Activated T-cell treated with anti-CD3 and anti-CD28 coated beads for 1 hour (primary cell): ENCODE data around the gene EXD3.

Source experiments
- DNase-seq: peaks from one replicate; pipeline ENCODE4 v3.0.0-alpha.2; 2020; ENCODE audit warnings: low read depth

The EXD3 gene

GRCh38 chr9:137365552-137366444, 57.2 kb downstream of the EXD3 start:
- DNase-seq: no peak

- DNase-seq: no peak
Measured at GRCh38 chr9:137365056-137365455, 57.9 kb downstream of the EXD3 start.

GRCh38 chr9:137359850-137360249, 63.1 kb downstream of the EXD3 start:
- DNase-seq: no peak

GRCh38 chr9:137358126-137358525, 64.8 kb downstream of the EXD3 start:
- no peak for DNase-seq

GRCh38 chr9:137357166-137357565, 65.8 kb downstream of the EXD3 start:
- no peak for DNase-seq

- DNase-seq: no peak
Measured at GRCh38 chr9:137355761-137356365, 67.1 kb downstream of the EXD3 start.

- no peak for DNase-seq
Measured at GRCh38 chr9:137354845-137355760, 67.9 kb downstream of the EXD3 start.

- no peak for DNase-seq
Measured at GRCh38 chr9:137354153-137354844, 68.7 kb downstream of the EXD3 start.

GRCh38 chr9:137353223-137354152, 69.5 kb downstream of the EXD3 start:
- no peak for DNase-seq

GRCh38 chr9:137352511-137353222, 70.3 kb downstream of the EXD3 start:
- DNase-seq: no peak

- no peak for DNase-seq
Measured at GRCh38 chr9:137351781-137352501, 71.0 kb downstream of the EXD3 start.

- DNase-seq: no peak
Measured at GRCh38 chr9:137350696-137351584, 72.0 kb downstream of the EXD3 start.

- DNase-seq: no peak
Measured at GRCh38 chr9:137349471-137350033, 73.4 kb downstream of the EXD3 start.

GRCh38 chr9:137348769-137349470, 74.0 kb downstream of the EXD3 start:
- no peak for DNase-seq

GRCh38 chr9:137347928-137348327, 75.0 kb downstream of the EXD3 start:
- no peak for DNase-seq

GRCh38 chr9:137342482-137342881, 80.5 kb downstream of the EXD3 start:
- no peak for DNase-seq

- no peak for DNase-seq
Measured at GRCh38 chr9:137341227-137341626, 81.7 kb downstream of the EXD3 start.
